Karpas-422 (cell line): ENCODE results near the gene CSMD2. TPM values are rescaled to one million over a fixed set of nuclear protein-coding genes. Genes with fewer than 3 reads are reported as not detected.

ENCODE experiments used
- DNase-seq: peaks from one replicate; pipeline ENCODE4 v3.0.0-alpha.2; 2015
- H2AFZ ChIP-seq: fragments of 200-600 bp; sonication (generic); 2 replicates; pipeline ENCODE4 v1.6.1; 2014; ENCODE audit warnings: antibody characterized with exemption, low read length, mixed read lengths
- H3K27ac ChIP-seq: fragments of 200-600 bp; sonication (generic); 2 replicates; pipeline ENCODE4 v1.5.1; 2014; ENCODE audit warnings: mild to moderate bottlenecking, low read length, moderate library complexity
- H3K27me3 ChIP-seq: fragments of 200-600 bp; sonication (generic); 2 replicates; pipeline ENCODE4 v1.6.1; 2014; ENCODE audit warnings: low read length, mixed read lengths
- H3K36me3 ChIP-seq: fragments of 200-600 bp; sonication (generic); 2 replicates; pipeline ENCODE4 v1.6.1; 2014; ENCODE audit warnings: low read length, mixed read lengths; ENCODE audit not compliant: insufficient read depth
- H3K4me1 ChIP-seq: fragments of 200-600 bp; sonication (generic); 2 replicates; pipeline ENCODE4 v1.6.1; 2014; ENCODE audit warnings: mild to moderate bottlenecking, low read length, mixed read lengths
- H3K4me2 ChIP-seq: fragments of 200-600 bp; sonication (generic); 2 replicates; pipeline ENCODE4 v1.6.1; 2014; ENCODE audit warnings: low read length, low read depth, mild to moderate bottlenecking; ENCODE audit not compliant: poor library complexity, severe bottlenecking
- H3K4me3 ChIP-seq: fragments of 200-600 bp; sonication (generic); 2 replicates; pipeline ENCODE4 v1.5.1; 2014; ENCODE audit warnings: mild to moderate bottlenecking, antibody characterized with exemption, low read length, mixed read lengths
- H3K79me2 ChIP-seq: fragments of 200-600 bp; sonication (generic); 2 replicates; pipeline ENCODE4 v1.6.1; 2014; ENCODE audit warnings: mild to moderate bottlenecking, low read length, mixed read lengths
- H3K9ac ChIP-seq: fragments of 200-600 bp; sonication (generic); 2 replicates; pipeline ENCODE4 v1.6.0; 2014; ENCODE audit warnings: low read length
- H3K9me2 ChIP-seq: fragments of 200-600 bp; sonication (generic), shearing (Covaris generic); replicated peaks from 2 replicates; pipeline ENCODE4 v1.6.0; 2014; ENCODE audit warnings: mild to moderate bottlenecking, low read length, moderate library complexity; ENCODE audit not compliant: insufficient read depth
- H3K9me3 ChIP-seq: fragments of 300-700, 200-600 bp; sonication (generic); 2 replicates; pipeline ENCODE4 v1.6.1; 2014; ENCODE audit warnings: low read length, mixed read lengths
- H4K20me1 ChIP-seq: fragments of 200-600 bp; sonication (generic); 2 replicates; pipeline ENCODE4 v1.6.1; 2014; ENCODE audit warnings: mild to moderate bottlenecking, antibody characterized with exemption, low read length, low read depth; ENCODE audit not compliant: insufficient read depth
- total RNA-seq: library from RNA; depleted of rRNA; stranded (reverse); fragments of >200 nt; shearing (Covaris generic); gene quantifications from 2 replicates; pipeline ENCODE4 v1.2.3, GENCODE V29; 2014; ENCODE audit warnings: low replicate concordance

The CSMD2 gene
- total RNA-seq, 1 experiment from 2014 or later: 0.19 TPM

- no peaks in the 10 kb centered on the region for H4K20me1 ChIP-seq
- H3K27ac ChIP-seq: no peak overlapping the region
- H3K9me2 ChIP-seq: no peaks in the 10 kb centered on the region
- H2AFZ ChIP-seq: no peak overlapping the region
- no peak overlapping the region for H3K4me3 ChIP-seq
- 0 out of 2 replicates have a peak, but pooled peaks cover 3% of the 10 kb centered on the region for H3K27me3 ChIP-seq
- no peaks in the 10 kb centered on the region for H3K9me3 ChIP-seq
- H3K36me3 ChIP-seq: no peaks in the 10 kb centered on the region
- H3K4me2 ChIP-seq: no peak overlapping the region
- H3K4me1 ChIP-seq: no peaks in the 10 kb centered on the region; the same call in none of the 2 replicates
- no peak overlapping the region for H3K9ac ChIP-seq
- no peaks in the 10 kb centered on the region for H3K79me2 ChIP-seq
- DNase-seq: no peak
Observed at GRCh38 chr1:33828059-33828458, 337.0 kb downstream of the CSMD2 start.

DNA sequence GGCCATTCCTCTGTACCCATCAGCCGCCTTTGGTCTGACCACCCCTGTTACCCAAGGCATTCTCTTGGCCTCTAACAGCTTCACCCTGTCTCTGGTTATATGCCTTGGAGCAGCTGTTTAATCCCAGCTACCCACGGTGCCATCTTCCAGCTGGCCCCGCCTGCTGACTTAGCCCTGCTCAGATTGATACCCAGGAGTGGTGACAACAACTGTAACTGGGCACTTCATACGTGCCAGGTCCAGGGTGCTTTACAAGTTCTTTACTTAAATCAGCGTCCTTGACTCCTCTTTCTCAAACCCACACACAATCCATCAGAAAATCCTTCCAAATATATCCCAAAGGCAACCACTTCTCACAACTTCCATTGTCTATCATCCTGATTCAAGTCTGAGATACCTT lies 338.3 kb downstream of the CSMD2 start:
- Histone ChIP-seq H3K27me3 (0 out of 2 replicates have a peak, but pooled peaks cover 3% of the 10 kb centered on the region), H3K4me1 (no peaks in the 10 kb centered on the region; the same call in none of the 2 replicates), H3K9me2 (no peaks in the 10 kb centered on the region), H3K79me2 (no peaks in the 10 kb centered on the region), H3K4me2 (no peak overlapping the region), H3K4me3 (no peak overlapping the region), H3K9me3 (no peaks in the 10 kb centered on the region), H4K20me1 (no peaks in the 10 kb centered on the region), H3K9ac (no peak overlapping the region), H3K36me3 (no peaks in the 10 kb centered on the region), H3K27ac (no peak overlapping the region), H2AFZ (no peak overlapping the region)
- DNase-seq: no peak

GRCh38 chr1:33826311-33826710 lies 338.7 kb downstream of the CSMD2 start:
- Histone ChIP-seq H4K20me1 (no peaks in the 10 kb centered on the region), H3K79me2 (no peaks in the 10 kb centered on the region), H3K27ac (no peak overlapping the region), H3K27me3 (0 out of 2 replicates have a peak, but pooled peaks cover 3% of the 10 kb centered on the region), H3K9me3 (no peaks in the 10 kb centered on the region), H3K9me2 (no peaks in the 10 kb centered on the region), H3K36me3 (no peaks in the 10 kb centered on the region), H3K4me2 (no peak overlapping the region), H2AFZ (no peak overlapping the region), H3K4me3 (no peak overlapping the region), H3K4me1 (no peaks in the 10 kb centered on the region; the same call in none of the 2 replicates), H3K9ac (no peak overlapping the region)
- no peak for DNase-seq

- Histone ChIP-seq H3K36me3 (no peaks in the 10 kb centered on the region), H3K9me3 (no peaks in the 10 kb centered on the region), H3K4me3 (no peak overlapping the region), H3K27ac (no peak overlapping the region), H3K4me1 (no peaks in the 10 kb centered on the region; the same call in none of the 2 replicates), H3K27me3 (0 out of 2 replicates have a peak, but pooled peaks cover 3% of the 10 kb centered on the region), H3K4me2 (no peak overlapping the region), H3K79me2 (no peaks in the 10 kb centered on the region), H4K20me1 (no peaks in the 10 kb centered on the region), H2AFZ (no peak overlapping the region), H3K9me2 (no peaks in the 10 kb centered on the region), H3K9ac (no peak overlapping the region)
- DNase-seq: no peak
Observed at GRCh38 chr1:33825506-33825905, 339.5 kb downstream of the CSMD2 start.

DNA sequence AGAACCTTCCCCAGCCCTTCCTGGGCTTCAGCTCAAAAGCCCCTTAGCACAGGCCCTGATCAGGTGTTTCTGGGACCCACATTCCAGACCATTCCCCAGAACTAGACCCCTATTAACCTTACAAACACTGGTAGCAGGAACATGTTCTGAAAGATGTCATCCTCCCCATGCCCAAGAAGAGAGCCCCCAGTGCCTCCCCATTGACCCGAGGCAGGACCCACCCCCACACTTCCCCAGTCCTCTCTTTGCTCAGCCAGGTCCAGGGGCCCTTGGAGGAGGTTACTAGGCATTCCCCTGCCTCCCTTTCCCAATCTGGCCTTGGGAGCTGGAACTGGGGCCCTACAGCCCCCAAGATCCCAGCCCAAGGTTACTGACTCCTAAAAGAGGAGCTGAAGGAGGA lies 340.1 kb downstream of the CSMD2 start:
- DNase-seq: no peak
- no peak overlapping the region for H3K4me3 ChIP-seq
- no peak overlapping the region for H3K9ac ChIP-seq
- no peaks in the 10 kb centered on the region for H3K9me3 ChIP-seq
- H3K27me3 ChIP-seq: 0 out of 2 replicates have a peak, but pooled peaks cover 3% of the 10 kb centered on the region
- no peaks in the 10 kb centered on the region for H3K36me3 ChIP-seq
- no peak overlapping the region for H3K4me2 ChIP-seq
- H3K4me1 ChIP-seq: no peaks in the 10 kb centered on the region; the same call in none of the 2 replicates
- H3K79me2 ChIP-seq: no peaks in the 10 kb centered on the region
- no peaks in the 10 kb centered on the region for H4K20me1 ChIP-seq
- H2AFZ ChIP-seq: no peak overlapping the region
- H3K27ac ChIP-seq: no peak overlapping the region
- no peaks in the 10 kb centered on the region for H3K9me2 ChIP-seq

DNA sequence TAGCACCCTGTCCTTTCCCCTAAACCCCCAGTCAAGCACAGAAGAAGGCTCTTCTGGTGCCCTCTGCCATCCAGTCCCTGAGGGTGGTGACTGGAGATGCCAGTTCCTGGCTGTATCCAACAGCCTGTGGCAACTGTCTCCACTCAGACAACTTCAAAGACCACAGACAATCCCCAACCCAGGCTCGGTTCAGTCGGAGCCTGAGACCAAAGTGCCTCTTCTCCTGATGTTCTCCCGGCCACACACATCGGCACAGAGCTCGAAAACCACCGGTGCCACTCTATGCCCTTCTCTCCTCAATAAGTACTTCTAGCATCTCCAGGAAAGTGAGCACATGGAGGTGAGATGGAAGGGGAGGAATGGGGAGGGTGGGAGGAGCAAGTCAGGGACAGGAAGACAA lies 340.7 kb downstream of the CSMD2 start:
- H3K9me3 ChIP-seq: no peaks in the 10 kb centered on the region
- no peak overlapping the region for H3K9ac ChIP-seq
- no peak overlapping the region for H3K4me3 ChIP-seq
- no peaks in the 10 kb centered on the region; the same call in none of the 2 replicates for H3K4me1 ChIP-seq
- DNase-seq: no peak
- no peak overlapping the region for H3K4me2 ChIP-seq
- H3K9me2 ChIP-seq: no peaks in the 10 kb centered on the region
- no peaks in the 10 kb centered on the region for H3K36me3 ChIP-seq
- no peak overlapping the region for H3K27ac ChIP-seq
- H3K79me2 ChIP-seq: no peaks in the 10 kb centered on the region
- no peak overlapping the region for H2AFZ ChIP-seq
- H4K20me1 ChIP-seq: no peaks in the 10 kb centered on the region
- H3K27me3 ChIP-seq: 0 out of 2 replicates have a peak, but pooled peaks cover 3% of the 10 kb centered on the region

GRCh38 chr1:33823830-33824229 lies 341.2 kb downstream of the CSMD2 start:
- Histone ChIP-seq H3K27me3 (0 out of 2 replicates have a peak, but pooled peaks cover 3% of the 10 kb centered on the region), H4K20me1 (no peaks in the 10 kb centered on the region), H3K79me2 (no peaks in the 10 kb centered on the region), H3K4me2 (no peak overlapping the region), H3K9ac (no peak overlapping the region), H3K9me2 (no peaks in the 10 kb centered on the region), H3K36me3 (no peaks in the 10 kb centered on the region), H2AFZ (no peak overlapping the region), H3K4me3 (no peak overlapping the region), H3K4me1 (no peaks in the 10 kb centered on the region; the same call in none of the 2 replicates), H3K9me3 (no peaks in the 10 kb centered on the region), H3K27ac (no peak overlapping the region)
- no peak for DNase-seq

GRCh38 chr1:33823401-33823800 lies 341.6 kb downstream of the CSMD2 start:
- no peaks in the 10 kb centered on the region for H3K79me2 ChIP-seq
- H3K27me3 ChIP-seq: 0 out of 2 replicates have a peak, but pooled peaks cover 3% of the 10 kb centered on the region
- H3K36me3 ChIP-seq: no peaks in the 10 kb centered on the region
- H3K9me3 ChIP-seq: no peaks in the 10 kb centered on the region
- no peaks in the 10 kb centered on the region for H3K9me2 ChIP-seq
- no peak for DNase-seq
- no peaks in the 10 kb centered on the region for H4K20me1 ChIP-seq
- H3K9ac ChIP-seq: no peak overlapping the region
- H3K4me2 ChIP-seq: no peak overlapping the region
- no peak overlapping the region for H3K27ac ChIP-seq
- H3K4me3 ChIP-seq: no peak overlapping the region
- H2AFZ ChIP-seq: no peak overlapping the region
- no peaks in the 10 kb centered on the region; the same call in none of the 2 replicates for H3K4me1 ChIP-seq
